Peyer's patch (tissue), 4 donors: Measurements from ENCODE around the gene F5.

Experiments used
- POLR2A ChIP-seq, 2 donors: fragments of 450-650 bp; IDR thresholded peaks; one replicate each; pipeline ENCODE4 v1.5.1; 2017; ENCODE audit warnings: antibody characterized with exemption in 2 of 2, mild to moderate bottlenecking in 2 of 2, moderate library complexity in 2 of 2
- TF ChIP-seq, protein P1 (sequence below), 6 experiments: fragments of 450-650 bp in 4 of 6; fragments of 200-600 bp in 2 of 6; sonication (generic) in 1 of 6; IDR thresholded peaks; one replicate each; pipeline ENCODE4 v1.5.1; 2017 to 2019; ENCODE audit warnings: antibody characterized with exemption in 6 of 6, mild to moderate bottlenecking in 3 of 6, moderate library complexity in 1 of 6

DNA sequence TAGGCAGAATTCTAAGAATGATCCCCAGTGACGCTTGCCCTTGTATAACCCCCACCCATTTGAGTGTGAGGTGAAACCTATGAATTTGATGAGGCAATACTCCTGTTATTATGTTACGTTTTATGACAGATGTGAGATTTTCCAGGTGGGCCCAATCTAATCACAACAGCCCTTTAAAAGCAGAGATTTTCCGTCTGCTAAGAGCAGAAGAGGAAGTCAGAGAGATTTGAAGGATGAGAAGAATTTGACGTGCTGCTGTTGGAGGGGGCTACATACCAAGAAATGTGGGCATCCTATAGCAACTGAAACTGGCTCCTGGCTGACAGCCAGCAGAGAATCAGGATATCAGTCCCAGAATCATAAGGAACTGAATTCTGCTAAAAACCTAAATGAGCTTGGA is 98.1 kb downstream of the F5 start:
- TF ChIP-seq, protein P1, sequence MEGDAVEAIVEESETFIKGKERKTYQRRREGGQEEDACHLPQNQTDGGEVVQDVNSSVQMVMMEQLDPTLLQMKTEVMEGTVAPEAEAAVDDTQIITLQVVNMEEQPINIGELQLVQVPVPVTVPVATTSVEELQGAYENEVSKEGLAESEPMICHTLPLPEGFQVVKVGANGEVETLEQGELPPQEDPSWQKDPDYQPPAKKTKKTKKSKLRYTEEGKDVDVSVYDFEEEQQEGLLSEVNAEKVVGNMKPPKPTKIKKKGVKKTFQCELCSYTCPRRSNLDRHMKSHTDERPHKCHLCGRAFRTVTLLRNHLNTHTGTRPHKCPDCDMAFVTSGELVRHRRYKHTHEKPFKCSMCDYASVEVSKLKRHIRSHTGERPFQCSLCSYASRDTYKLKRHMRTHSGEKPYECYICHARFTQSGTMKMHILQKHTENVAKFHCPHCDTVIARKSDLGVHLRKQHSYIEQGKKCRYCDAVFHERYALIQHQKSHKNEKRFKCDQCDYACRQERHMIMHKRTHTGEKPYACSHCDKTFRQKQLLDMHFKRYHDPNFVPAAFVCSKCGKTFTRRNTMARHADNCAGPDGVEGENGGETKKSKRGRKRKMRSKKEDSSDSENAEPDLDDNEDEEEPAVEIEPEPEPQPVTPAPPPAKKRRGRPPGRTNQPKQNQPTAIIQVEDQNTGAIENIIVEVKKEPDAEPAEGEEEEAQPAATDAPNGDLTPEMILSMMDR (IDR thresholded peaks at IDR 0.05), result no peak
- TF ChIP-seq POLR2A (IDR thresholded peaks at IDR 0.05), result no peak
